Calu3 (cell line): ENCODE data around the gene WDR93. TPM values are rescaled to one million over a fixed set of nuclear protein-coding genes. Genes with fewer than 3 reads are reported as not detected.

Experiments
- Bru-seq: library from RNA; stranded (reverse); fragments of 400-500 nt; gene quantifications from one replicate; lab custom pipeline; 2021; lab: Mats Ljungman, UMichigan
- BruChase-seq, 2 experiments: library from RNA; stranded (reverse); fragments of 400-500 nt; gene quantifications; one replicate each; lab custom pipeline; 2021; lab: Mats Ljungman, UMichigan
- BruUV-seq: library from RNA; stranded (reverse); fragments of 400-500 nt; replicated peaks from 2 replicates; lab custom pipeline; 2021; lab: Mats Ljungman, UMichigan
- CTCF ChIA-PET: fragments of 300-600 bp; sonication (Branson Sonifier 250); formaldehyde crosslinking; loops from one replicate; lab custom pipeline; 2022; ENCODE audit warnings: antibody characterized with exemption; lab: Charles Lee
- DNase-seq: peaks from one replicate; pipeline ENCODE4 v3.0.0; 2022
- H3K27ac Mint-ChIP-seq: one replicate; pipeline ENCODE4 v1.8.0; 2022; ENCODE audit warnings: mixed read lengths; ENCODE audit not compliant: unreplicated experiment
- H3K27me3 Mint-ChIP-seq: one replicate; pipeline ENCODE4 v1.8.0; 2022; ENCODE audit warnings: mixed read lengths; ENCODE audit not compliant: unreplicated experiment
- H3K36me3 Mint-ChIP-seq: one replicate; pipeline ENCODE4 v1.8.0; 2022; ENCODE audit warnings: mild to moderate bottlenecking, moderate library complexity, mixed read lengths; ENCODE audit not compliant: insufficient read depth, unreplicated experiment
- H3K4me1 Mint-ChIP-seq: one replicate; pipeline ENCODE4 v1.8.0; 2022; ENCODE audit warnings: mild to moderate bottlenecking, low read depth, mixed read lengths; ENCODE audit not compliant: unreplicated experiment
- H3K4me3 Mint-ChIP-seq: one replicate; pipeline ENCODE4 v1.8.0; 2022; ENCODE audit warnings: mild to moderate bottlenecking, low read depth, moderate library complexity, mixed read lengths; ENCODE audit not compliant: unreplicated experiment
- H3K9me3 Mint-ChIP-seq: one replicate; pipeline ENCODE4 v1.8.0; 2022; ENCODE audit warnings: low read depth, mixed read lengths; ENCODE audit not compliant: unreplicated experiment
- CTCF ChIP-seq: fragments of 200-600 bp; IDR thresholded peaks from one replicate; pipeline ENCODE4 v1.8.0; 2022; ENCODE audit warnings: antibody characterized with exemption; ENCODE audit not compliant: unreplicated experiment
- intact Hi-C: fragments of 100-400 bp; cut with micrococcal nuclease; formaldehyde crosslinking; loops from one replicate; pipeline ENCODE4 v1.10.0; 2022; ENCODE audit not compliant: unreplicated experiment
- long read RNA-seq: library from polyadenylated mRNA; stranded (forward); transcript quantifications from one replicate; pipeline ENCODE4 v2.0.0, GENCODE V29; 2022
- total RNA-seq: library from RNA; stranded (reverse); gene quantifications from 2 replicates; pipeline ENCODE4 v1.2.3, GENCODE V29; 2022

WDR93 gene
- total RNA-seq (not detected in 2 replicates), Bru-seq, nascent RNA (percentile 11 among the genes with signal in this experiment), BruChase-seq, experiment 1, labeled RNA remaining after a 6-hour chase (percentile 10 among the genes with signal in this experiment), BruChase-seq, experiment 2, labeled RNA remaining after a 2-hour chase (percentile 11 among the genes with signal in this experiment)
- long read RNA-seq = 0 reads

GRCh38 chr15:89690276-89691218 is at the start of gene WDR93, which contains the start of gene PEX11A:
TSS of gene WDR93 (plus strand) at chr15:89690811. CDS start at chr15:89701747, 10,936 bp downstream.
TSS of gene PEX11A (minus strand) at chr15:89690754. CDS start at chr15:89690632, 122 bp downstream.
- Mint-ChIP-seq H3K9me3 (no peaks in the 10 kb centered on the region), H3K4me1 (no peaks in the 10 kb centered on the region), H3K27me3 (peaks cover 13% of the 10 kb centered on the region), H3K4me3 (peak within 1 kb of the TSS; percentile 96), H3K36me3 (peaks cover 18% of the 10 kb centered on the region), H3K27ac (peak within 1 kb of the TSS; percentile 88)
- peak; percentile 92 for DNase-seq
- BruUV-seq = TSS peak; percentile 69
- intact Hi-C loops = loop anchor here (10.0 kb wide), 1 partner anchor 1796 kb away; no protein-coding TSS in a partner anchor
- no peak for TF ChIP-seq CTCF
- CTCF ChIA-PET = no interaction called here

GRCh38 chr15:89641053-89641452 is 49.6 kb upstream of the WDR93 start:
- no peak for DNase-seq
- intact Hi-C loops = loop anchor here (10.0 kb wide), 1 partner anchor 104 kb away; no protein-coding TSS in a partner anchor
- H3K4me3 Mint-ChIP-seq = no peak overlapping the region
- BruUV-seq = no TSS peak
- H3K9me3 Mint-ChIP-seq = no peaks in the 10 kb centered on the region
- no peaks in the 10 kb centered on the region for H3K27me3 Mint-ChIP-seq
- no peak for TF ChIP-seq CTCF
- no peaks in the 10 kb centered on the region for H3K36me3 Mint-ChIP-seq
- H3K4me1 Mint-ChIP-seq = no peaks in the 10 kb centered on the region
- no peak overlapping the region for H3K27ac Mint-ChIP-seq
- CTCF ChIA-PET = no interaction called here

- TF ChIP-seq CTCF = no peak
- H3K27me3 Mint-ChIP-seq = no peaks in the 10 kb centered on the region
- no peak overlapping the region for H3K4me3 Mint-ChIP-seq
- DNase-seq = no peak
- H3K27ac Mint-ChIP-seq = no peak overlapping the region
- intact Hi-C loops = loop anchor here (10.0 kb wide), 1 partner anchor 103 kb away; no protein-coding TSS in a partner anchor
- no peaks in the 10 kb centered on the region for H3K4me1 Mint-ChIP-seq
- no peaks in the 10 kb centered on the region for H3K9me3 Mint-ChIP-seq
- BruUV-seq = no TSS peak
- no peaks in the 10 kb centered on the region for H3K36me3 Mint-ChIP-seq
- CTCF ChIA-PET = no interaction called here
Observed at GRCh38 chr15:89642106-89642505, 48.5 kb upstream of the WDR93 start.

- Mint-ChIP-seq H3K27me3 (no peaks in the 10 kb centered on the region), H3K36me3 (no peaks in the 10 kb centered on the region), H3K9me3 (no peaks in the 10 kb centered on the region), H3K4me1 (no peaks in the 10 kb centered on the region), H3K4me3 (no peak overlapping the region), H3K27ac (no peak overlapping the region)
- intact Hi-C loops = loop anchor here (10.0 kb wide), 1 partner anchor 99 kb away; no protein-coding TSS in a partner anchor
- BruUV-seq = no TSS peak
- DNase-seq = no peak
- TF ChIP-seq CTCF = no peak
- CTCF ChIA-PET = no interaction called here
Observed at GRCh38 chr15:89645680-89646079, 44.9 kb upstream of the WDR93 start.
